ENCODE measurements around the gene SAMM50.
"Not testable (repeated sequence)": the region's sequence is repeated elsewhere in the genome, so short reads cannot be mapped to it uniquely, and the experiment has no call there.

The SAMM50 gene

GRCh38 chr22:44005524-44005923, 50.3 kb downstream of the SAMM50 start:
- DNase-seq (ENCODE audit: low spot score) = no peak

GRCh38 chr22:44012162-44012561, 56.9 kb downstream of the SAMM50 start:
- no peak for DNase-seq (ENCODE audit: low spot score)
- no peak for TF ChIP-seq CTCF (IDR thresholded peaks at IDR 0.05; ENCODE audit: extremely low read depth, missing control alignments)

More at GRCh38 chr22:44005524-44005923, 50.3 kb downstream of the SAMM50 start:
- TF ChIP-seq CTCF (IDR thresholded peaks at IDR 0.05; ENCODE audit: extremely low read depth, missing control alignments) = no peak

GRCh38 chr22:44012591-44012990, 57.3 kb downstream of the SAMM50 start:
- TF ChIP-seq CTCF (IDR thresholded peaks at IDR 0.05; ENCODE audit: extremely low read depth, missing control alignments) = no peak
- DNase-seq (ENCODE audit: low spot score) = no peak

GRCh38 chr22:44014241-44014640, 59.0 kb downstream of the SAMM50 start:
- no peak for TF ChIP-seq CTCF (IDR thresholded peaks at IDR 0.05; ENCODE audit: extremely low read depth, missing control alignments)
- no peak for DNase-seq (ENCODE audit: low spot score)

- not testable (repeated sequence) for DNase-seq (ENCODE audit: low spot score)
Observed at GRCh38 chr22:44016586-44016985, 61.3 kb downstream of the SAMM50 start.

- TF ChIP-seq CTCF (IDR thresholded peaks at IDR 0.05; ENCODE audit: extremely low read depth, missing control alignments) = no peak
- DNase-seq (ENCODE audit: low spot score) = no peak
Observed at GRCh38 chr22:44018594-44018993, 63.4 kb downstream of the SAMM50 start.

- no peak for DNase-seq (ENCODE audit: low spot score)
- no peak for TF ChIP-seq CTCF (IDR thresholded peaks at IDR 0.05; ENCODE audit: extremely low read depth, missing control alignments)
Observed at GRCh38 chr22:44019416-44019815, 64.2 kb downstream of the SAMM50 start.

- DNase-seq (ENCODE audit: low spot score) = no peak
Observed at GRCh38 chr22:44019846-44020245, 64.6 kb downstream of the SAMM50 start.

More at GRCh38 chr22:44019846-44020245, 64.6 kb downstream of the SAMM50 start:
- TF ChIP-seq CTCF (IDR thresholded peaks at IDR 0.05; ENCODE audit: extremely low read depth, missing control alignments) = no peak
